ENCODE results near the gene PHOSPHO2.
A peak's percentile ranks its signal among the peaks of the same experiment; 100 is the strongest.

The PHOSPHO2 gene

GRCh38 chr2:169676357-169676756 is 17.9 kb upstream of the PHOSPHO2 start:
- Histone ChIP-seq H4K20me1 (ENCODE audit: control insufficient read depth, insufficient read depth, low read depth, low read length) (no peaks in the 10 kb centered on the region), H3K4me3 (ENCODE audit: low read length) (no peak overlapping the region), H3K4me1 (ENCODE audit: control insufficient read depth, low read length) (no peaks in the 10 kb centered on the region), H3F3A (ENCODE audit: control insufficient read depth, insufficient read depth) (no peaks in the 10 kb centered on the region), H3K79me2 (ENCODE audit: control insufficient read depth, low read length) (no peaks in the 10 kb centered on the region), H3K27me3 (ENCODE audit: control insufficient read depth, low read length) (no peaks in the 10 kb centered on the region), H3K27ac (ENCODE audit: low read depth, low read length) (no peak overlapping the region), H3K36me3 (ENCODE audit: control insufficient read depth, low read length) (no peaks in the 10 kb centered on the region), H3K4me2 (ENCODE audit: low read length) (no peak overlapping the region), H3K9me3 (ENCODE audit: control insufficient read depth, insufficient read depth, low read length) (no peaks in the 10 kb centered on the region), H3K9me2 (replicated peaks; ENCODE audit: control insufficient read depth, low read length) (no peaks in the 10 kb centered on the region)
- TF ChIP-seq EZH2phosphoT487 (IDR thresholded peaks at IDR 0.05; ENCODE audit: borderline replicate concordance, low read length), result no peak
- TF ChIP-seq, protein P1, sequence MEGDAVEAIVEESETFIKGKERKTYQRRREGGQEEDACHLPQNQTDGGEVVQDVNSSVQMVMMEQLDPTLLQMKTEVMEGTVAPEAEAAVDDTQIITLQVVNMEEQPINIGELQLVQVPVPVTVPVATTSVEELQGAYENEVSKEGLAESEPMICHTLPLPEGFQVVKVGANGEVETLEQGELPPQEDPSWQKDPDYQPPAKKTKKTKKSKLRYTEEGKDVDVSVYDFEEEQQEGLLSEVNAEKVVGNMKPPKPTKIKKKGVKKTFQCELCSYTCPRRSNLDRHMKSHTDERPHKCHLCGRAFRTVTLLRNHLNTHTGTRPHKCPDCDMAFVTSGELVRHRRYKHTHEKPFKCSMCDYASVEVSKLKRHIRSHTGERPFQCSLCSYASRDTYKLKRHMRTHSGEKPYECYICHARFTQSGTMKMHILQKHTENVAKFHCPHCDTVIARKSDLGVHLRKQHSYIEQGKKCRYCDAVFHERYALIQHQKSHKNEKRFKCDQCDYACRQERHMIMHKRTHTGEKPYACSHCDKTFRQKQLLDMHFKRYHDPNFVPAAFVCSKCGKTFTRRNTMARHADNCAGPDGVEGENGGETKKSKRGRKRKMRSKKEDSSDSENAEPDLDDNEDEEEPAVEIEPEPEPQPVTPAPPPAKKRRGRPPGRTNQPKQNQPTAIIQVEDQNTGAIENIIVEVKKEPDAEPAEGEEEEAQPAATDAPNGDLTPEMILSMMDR (IDR thresholded peaks at IDR 0.05; ENCODE audit: low read depth, low read length, poor library complexity, severe bottlenecking), result peak; percentile 42

GRCh38 chr2:169676850-169677249 is 17.4 kb upstream of the PHOSPHO2 start:
- no peaks in the 10 kb centered on the region for H3K79me2 ChIP-seq (ENCODE audit: control insufficient read depth, low read length)
- no peaks in the 10 kb centered on the region for H4K20me1 ChIP-seq (ENCODE audit: control insufficient read depth, insufficient read depth, low read depth, low read length)
- no peaks in the 10 kb centered on the region for H3K4me1 ChIP-seq (ENCODE audit: control insufficient read depth, low read length)
- no peaks in the 10 kb centered on the region for H3K27me3 ChIP-seq (ENCODE audit: control insufficient read depth, low read length)
- H3K9me3 ChIP-seq (ENCODE audit: control insufficient read depth, insufficient read depth, low read length), result no peaks in the 10 kb centered on the region
- no peak for TF ChIP-seq EZH2phosphoT487 (IDR thresholded peaks at IDR 0.05; ENCODE audit: borderline replicate concordance, low read length)
- TF ChIP-seq, protein P1 (IDR thresholded peaks at IDR 0.05; ENCODE audit: low read depth, low read length, poor library complexity, severe bottlenecking), result no peak
- no peaks in the 10 kb centered on the region for H3F3A ChIP-seq (ENCODE audit: control insufficient read depth, insufficient read depth)
- no peak overlapping the region for H3K4me3 ChIP-seq (ENCODE audit: low read length)
- no peak overlapping the region for H3K4me2 ChIP-seq (ENCODE audit: low read length)
- no peak overlapping the region for H3K27ac ChIP-seq (ENCODE audit: low read depth, low read length)
- H3K36me3 ChIP-seq (ENCODE audit: control insufficient read depth, low read length), result no peaks in the 10 kb centered on the region
- H3K9me2 ChIP-seq (replicated peaks; ENCODE audit: control insufficient read depth, low read length), result no peaks in the 10 kb centered on the region

DNA sequence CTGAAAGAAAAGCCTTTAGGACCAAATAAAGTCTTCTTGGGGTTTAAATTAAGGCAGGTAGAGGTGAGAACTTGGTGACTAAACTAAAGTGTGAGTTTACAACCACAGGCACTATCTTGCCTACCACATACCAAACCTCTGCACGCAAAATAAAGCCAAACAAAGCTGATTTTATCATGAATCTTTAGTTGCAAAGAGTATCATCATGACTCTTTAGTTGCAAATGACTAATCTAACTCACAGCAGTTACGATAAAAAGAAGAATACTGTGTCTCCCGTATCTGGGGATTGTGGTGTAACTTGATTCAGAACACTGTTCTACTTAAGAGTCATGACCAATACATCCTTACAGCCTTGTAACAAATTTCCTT is 11.2 kb upstream of the PHOSPHO2 start:
- Histone ChIP-seq H3K9me2 (replicated peaks; ENCODE audit: control insufficient read depth, low read length) (no peaks in the 10 kb centered on the region), H3K79me2 (ENCODE audit: control insufficient read depth, low read length) (no peaks in the 10 kb centered on the region), H3K27ac (ENCODE audit: low read depth, low read length) (no peak overlapping the region), H3K36me3 (ENCODE audit: control insufficient read depth, low read length) (no peaks in the 10 kb centered on the region), H3K4me1 (ENCODE audit: control insufficient read depth, low read length) (no peaks in the 10 kb centered on the region), H3K9me3 (ENCODE audit: control insufficient read depth, insufficient read depth, low read length) (no peaks in the 10 kb centered on the region), H3F3A (ENCODE audit: control insufficient read depth, insufficient read depth) (no peaks in the 10 kb centered on the region), H3K4me3 (ENCODE audit: low read length) (no peak overlapping the region), H3K4me2 (ENCODE audit: low read length) (no peak overlapping the region), H3K27me3 (ENCODE audit: control insufficient read depth, low read length) (no peaks in the 10 kb centered on the region), H4K20me1 (ENCODE audit: control insufficient read depth, insufficient read depth, low read depth, low read length) (no peaks in the 10 kb centered on the region)
- TF ChIP-seq, protein P1 (IDR thresholded peaks at IDR 0.05; ENCODE audit: low read depth, low read length, poor library complexity, severe bottlenecking), result no peak
- no peak for TF ChIP-seq EZH2phosphoT487 (IDR thresholded peaks at IDR 0.05; ENCODE audit: borderline replicate concordance, low read length)

Measured in DOHH2 (cell line).